Right lobe of liver (tissue), 6 donors: Measurements from ENCODE around the gene PPM1F. TPM values are rescaled to one million over a fixed set of nuclear protein-coding genes. Genes with fewer than 3 reads are reported as not detected.

Experiments used
- ATAC-seq, 4 donors: fragments of 200-7000 bp; cut with Tn5 transposase; one replicate each; pipeline ENCODE4 v1.9.1; 2020; ENCODE audit warnings: mild to moderate bottlenecking in 4 of 4, moderate library complexity in 4 of 4
- DNase-seq, 3 donors: peaks; one replicate each; pipeline ENCODE4 v3.0.0-alpha.2; 2020
- H3K27ac ChIP-seq, 3 donors: fragments of 200-600 bp; one replicate each; pipeline ENCODE4 v1.8.0; 2022
- H3K27me3 ChIP-seq, 2 donors: fragments of 200-600 bp; one replicate each; pipeline ENCODE4 v1.8.0; 2022
- H3K36me3 ChIP-seq, 4 donors: fragments of 200-600 bp; sonication (generic) in 1 of 4; one replicate each; pipeline versions ENCODE4 v1.5.1 to v1.8.0; 2017 to 2022; ENCODE audit warnings: control low read depth in 1 of 4
- H3K4me1 ChIP-seq, 4 donors: fragments of 200-600 bp; sonication (generic) in 1 of 4; one replicate each; pipeline versions ENCODE4 v1.5.1 to v1.8.0; 2017 to 2022; ENCODE audit warnings: control low read depth in 1 of 4
- H3K4me3 ChIP-seq, 3 donors: fragments of 200-600 bp; one replicate each; pipeline ENCODE4 v1.8.0; 2022
- H3K9me3 ChIP-seq, 4 donors: fragments of 200-600 bp; sonication (generic) in 1 of 4; one replicate each; pipeline versions ENCODE4 v1.5.1 to v1.8.0; 2017 to 2022; ENCODE audit warnings: control low read depth in 1 of 4
- POLR2A ChIP-seq: fragments of 450-650 bp; IDR thresholded peaks from one replicate; pipeline ENCODE4 v1.6.1; 2017; ENCODE audit warnings: antibody characterized with exemption, mild to moderate bottlenecking
- WGBS: methylation state at CpG from one replicate; pipeline ENCODE4 v1.1.6; 2018; ENCODE audit warnings: low coverage, low lambda C conversion rate; ENCODE audit not compliant: insufficient coverage; ENCODE audit errors: missing lambda C conversion rate; 5-methylcytosine and 5-hydroxymethylcytosine counted together
- intact Hi-C, 2 donors: fragments of 100-400 bp; cut with DNase I; formaldehyde crosslinking; loops; one replicate each; pipeline versions ENCODE4 v1.11.2 to v1.14.1; 2022
- total RNA-seq, 6 experiments: library from RNA; depleted of rRNA in 2 of 6; stranded (reverse); fragments of >200 nt in 2 of 6; fragmentation: NEBNext Ultra II Directional in 3 of 6; extraction: Animal tissue kit (Norgen Biotek cat#: 25700) in 3 of 6; gene quantifications; one replicate each; pipeline versions ENCODE4 v1.1.0 to v1.2.4, GENCODE V29; 2016 to 2023
- TF ChIP-seq, protein P1 (sequence below), 4 donors: fragments of 200-600 bp in 3 of 4; fragments of 450-650 bp in 1 of 4; IDR thresholded peaks; one replicate each; pipeline versions ENCODE4 v1.5.1 to v1.8.0; 2016 to 2022; ENCODE audit warnings: antibody characterized with exemption in 4 of 4, mild to moderate bottlenecking in 2 of 4
- donor health status: DM: no; HTN: yes; CAD: no.
- donor health status: DM: no; HTN: no; CAD: no.
- donor health status: DM: no; HTN: no; CAD: no.
- donor health status: DM: no; HTN: yes; CAD: no.
- donor health status: DM: no; HTN: yes; CAD: no.

Gene PPM1F
- total RNA-seq, 6 experiments from 2014 or later, result 5.0 to 19.4 (median 12.8) TPM

DNA sequence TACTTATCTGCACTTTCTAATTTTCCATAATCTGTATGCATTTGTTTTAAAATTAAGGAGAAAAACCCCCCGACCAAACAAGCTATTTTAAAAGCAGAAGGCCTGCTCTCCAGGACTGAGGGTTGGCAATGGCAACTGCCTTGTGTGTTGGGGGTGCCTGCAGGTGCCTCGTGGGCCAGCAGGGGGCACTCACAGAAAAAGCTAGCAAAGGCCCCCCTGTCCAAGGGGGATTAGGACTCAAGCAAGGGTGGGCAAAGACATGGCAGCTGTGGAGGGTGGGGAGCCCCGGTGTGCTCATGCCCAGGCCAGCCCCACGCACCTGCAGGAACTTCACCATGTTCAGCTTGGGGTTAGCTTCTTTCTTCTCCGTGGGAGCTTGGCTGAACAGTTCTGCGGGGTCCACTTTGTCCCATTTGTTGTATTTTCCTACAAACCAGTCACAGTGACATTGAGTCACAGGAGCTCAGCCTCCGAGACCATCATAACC, 19.7 kb upstream of the PPM1F start:
- DNase-seq (peak in 1 of 3 donors; percentile 33), ATAC-seq (peak; percentile 44 to 68 (median 63))
- Histone ChIP-seq H3K27ac (no peak overlapping the region), H3K27me3 (no peaks in the 10 kb centered on the region), H3K4me1 (no peaks in the 10 kb centered on the region), H3K36me3 (peaks cover 0 to 76% (median 27%) of the 10 kb centered on the region in 4 donors), H3K4me3 (no peak overlapping the region), H3K9me3 (no peaks in the 10 kb centered on the region)
- intact Hi-C loops, result no loop called here
- TF ChIP-seq, protein P1, sequence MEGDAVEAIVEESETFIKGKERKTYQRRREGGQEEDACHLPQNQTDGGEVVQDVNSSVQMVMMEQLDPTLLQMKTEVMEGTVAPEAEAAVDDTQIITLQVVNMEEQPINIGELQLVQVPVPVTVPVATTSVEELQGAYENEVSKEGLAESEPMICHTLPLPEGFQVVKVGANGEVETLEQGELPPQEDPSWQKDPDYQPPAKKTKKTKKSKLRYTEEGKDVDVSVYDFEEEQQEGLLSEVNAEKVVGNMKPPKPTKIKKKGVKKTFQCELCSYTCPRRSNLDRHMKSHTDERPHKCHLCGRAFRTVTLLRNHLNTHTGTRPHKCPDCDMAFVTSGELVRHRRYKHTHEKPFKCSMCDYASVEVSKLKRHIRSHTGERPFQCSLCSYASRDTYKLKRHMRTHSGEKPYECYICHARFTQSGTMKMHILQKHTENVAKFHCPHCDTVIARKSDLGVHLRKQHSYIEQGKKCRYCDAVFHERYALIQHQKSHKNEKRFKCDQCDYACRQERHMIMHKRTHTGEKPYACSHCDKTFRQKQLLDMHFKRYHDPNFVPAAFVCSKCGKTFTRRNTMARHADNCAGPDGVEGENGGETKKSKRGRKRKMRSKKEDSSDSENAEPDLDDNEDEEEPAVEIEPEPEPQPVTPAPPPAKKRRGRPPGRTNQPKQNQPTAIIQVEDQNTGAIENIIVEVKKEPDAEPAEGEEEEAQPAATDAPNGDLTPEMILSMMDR (IDR thresholded peaks at IDR 0.05), result peak; percentile 47 to 87 (median 82)
- no peak for TF ChIP-seq POLR2A
- WGBS, result 16% methylated on average over 1 of the region's 7 CpGs

DNA sequence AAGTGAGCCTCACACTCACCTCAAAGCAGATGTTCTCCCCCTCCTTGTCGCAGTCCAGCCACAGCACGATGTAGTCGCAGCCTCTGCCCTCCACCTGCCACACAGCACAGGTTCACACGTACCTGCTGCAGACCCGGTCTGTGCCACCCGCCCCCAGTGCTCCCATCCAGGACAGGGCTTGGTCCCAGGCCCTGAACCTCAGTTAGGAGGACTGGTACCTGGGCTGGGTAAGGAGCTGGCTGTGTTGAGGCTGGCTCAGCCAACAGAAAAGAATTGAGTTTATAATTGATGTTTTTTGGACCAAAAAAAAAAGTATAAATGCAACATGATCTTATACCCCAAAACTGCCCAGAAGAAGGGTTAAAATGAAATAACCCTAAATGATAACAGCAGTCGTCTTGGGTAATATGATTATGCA, 19.2 kb upstream of the PPM1F start:
- H3K27me3 ChIP-seq, result no peaks in the 10 kb centered on the region
- no peaks in the 10 kb centered on the region for H3K4me1 ChIP-seq
- 68% methylated on average over 3 of the region's 7 CpGs for WGBS
- no peak overlapping the region for H3K27ac ChIP-seq
- H3K4me3 ChIP-seq, result no peak overlapping the region
- peaks cover 2 to 81% (median 29%) of the 10 kb centered on the region in 4 donors for H3K36me3 ChIP-seq
- TF ChIP-seq, protein P1 (IDR thresholded peaks at IDR 0.05), result no peak
- no peak for TF ChIP-seq POLR2A
- H3K9me3 ChIP-seq, result no peaks in the 10 kb centered on the region
- DNase-seq (no peak), ATAC-seq (no peak)
- intact Hi-C loops, result no loop called here

DNA sequence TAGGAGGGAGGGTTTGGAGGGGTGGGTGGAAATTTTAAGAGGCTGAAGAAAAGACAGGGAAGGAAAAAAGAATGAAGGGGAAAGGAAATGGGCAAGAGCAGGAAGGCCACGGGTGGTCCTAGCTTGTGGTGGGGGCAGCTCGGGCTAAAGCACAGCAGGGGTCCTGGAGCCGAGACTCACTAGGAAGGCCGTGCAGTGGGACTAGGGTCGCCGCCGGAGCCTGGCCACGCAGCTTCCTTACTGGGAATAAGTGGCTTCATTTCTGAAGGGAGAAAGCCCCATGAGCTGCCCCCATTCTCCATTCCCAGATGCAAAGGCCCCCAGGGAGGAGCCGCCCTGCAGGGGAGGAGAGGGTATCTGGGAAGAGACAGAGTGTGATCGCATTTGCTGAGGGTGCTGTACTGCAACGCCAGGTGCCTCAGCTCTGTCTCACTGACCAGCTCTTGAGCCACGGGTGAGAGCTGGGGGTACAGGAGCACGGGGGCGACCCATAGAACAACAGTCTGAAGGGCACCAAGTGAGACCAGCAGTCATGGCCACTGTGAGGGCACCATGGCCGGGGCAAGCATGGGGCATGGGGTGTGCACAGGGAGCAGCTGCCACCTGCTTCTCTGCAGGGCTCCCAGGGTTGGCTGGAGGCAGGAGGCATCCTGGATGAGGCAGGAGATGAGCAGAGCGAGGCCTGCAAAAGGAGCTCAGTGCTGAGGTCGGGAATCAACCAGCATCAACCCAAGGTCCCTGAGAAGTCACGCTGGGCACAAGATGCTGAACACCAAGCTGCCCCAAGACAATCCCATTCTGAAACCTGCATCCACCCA, 18.4 kb upstream of the PPM1F start:
- no peak overlapping the region for H3K27ac ChIP-seq
- no peaks in the 10 kb centered on the region for H3K4me1 ChIP-seq
- H3K27me3 ChIP-seq, result no peaks in the 10 kb centered on the region
- 100% methylated on average over 10 of the region's 18 CpGs for WGBS
- H3K9me3 ChIP-seq, result no peaks in the 10 kb centered on the region
- no peak for DNase-seq
- ATAC-seq, result no peak
- intact Hi-C loops, result no loop called here
- H3K36me3 ChIP-seq, result peaks cover 7 to 89% (median 32%) of the 10 kb centered on the region in 4 donors
- no peak overlapping the region for H3K4me3 ChIP-seq
- no peak for TF ChIP-seq POLR2A
- TF ChIP-seq, protein P1 (IDR thresholded peaks at IDR 0.05), result no peak

DNA sequence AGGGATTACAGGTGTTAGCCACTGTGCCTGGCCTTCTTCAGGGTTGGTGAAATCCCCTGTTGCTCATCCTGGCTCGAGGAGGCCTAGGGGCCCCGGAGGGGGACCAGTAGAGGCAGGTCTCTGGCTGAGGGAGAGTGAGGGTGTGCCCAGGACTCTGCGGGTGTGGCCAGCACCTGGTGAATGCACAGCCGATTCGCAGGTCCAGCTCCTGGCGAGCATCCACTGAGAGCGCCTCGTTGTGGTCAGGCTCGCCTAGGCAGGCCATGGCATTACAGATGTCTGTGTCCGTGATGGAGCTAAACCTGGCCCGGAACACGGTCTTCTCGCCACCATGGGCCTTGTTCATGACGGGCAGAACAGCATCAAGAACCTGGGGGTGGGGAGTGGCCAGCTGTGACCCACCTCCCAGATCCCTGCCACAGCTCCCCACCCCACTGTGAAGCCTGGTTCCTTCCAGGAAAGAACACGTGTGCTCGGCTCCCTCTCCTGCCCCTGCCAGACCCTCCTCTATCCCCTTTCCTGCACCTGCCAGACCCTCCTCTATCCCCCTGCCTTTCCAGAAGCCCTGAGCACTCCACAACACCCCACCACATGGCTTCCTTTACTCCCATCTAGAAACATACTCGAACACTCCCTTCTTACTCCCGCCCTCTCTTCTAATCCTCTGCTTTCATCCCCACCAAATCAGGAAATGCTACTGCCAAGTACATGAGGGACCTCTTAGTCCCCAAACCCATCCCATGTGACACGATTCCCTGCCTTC, 17.6 kb upstream of the PPM1F start:
- Histone ChIP-seq H3K9me3 (no peaks in the 10 kb centered on the region), H3K36me3 (peaks cover 7 to 93% (median 32%) of the 10 kb centered on the region in 4 donors), H3K4me3 (no peak overlapping the region), H3K4me1 (no peaks in the 10 kb centered on the region), H3K27ac (no peak overlapping the region), H3K27me3 (no peaks in the 10 kb centered on the region)
- no peak for ATAC-seq
- TF ChIP-seq POLR2A, result no peak
- TF ChIP-seq, protein P1 (IDR thresholded peaks at IDR 0.05), result no peak
- DNase-seq, result no peak
- 93% methylated on average over 7 of the region's 19 CpGs for WGBS
- intact Hi-C loops, result no loop called here
